HEK293 (cell line): ENCODE measurements around the gene PRMT1.
A peak's percentile ranks its signal among the peaks of the same experiment; 100 is the strongest.

Experiments
- FEZF1 ChIP-seq: fragments of 450-650 bp; formaldehyde crosslinking; IDR thresholded peaks from 2 replicates; pipeline ENCODE4 v1.5.1; 2016; ENCODE audit warnings: missing biosample characterization, missing genetic modification characterization
- KLF1 ChIP-seq: fragments of 450-650 bp; formaldehyde crosslinking; IDR thresholded peaks from 2 replicates; pipeline ENCODE4 v1.5.1; 2016; ENCODE audit warnings: missing biosample characterization, missing genetic modification characterization
- KLF8 ChIP-seq: fragments of 450-650 bp; formaldehyde crosslinking; IDR thresholded peaks from 2 replicates; pipeline ENCODE4 v1.5.1; 2016; ENCODE audit warnings: missing biosample characterization, missing genetic modification characterization
- PRDM6 ChIP-seq: fragments of 450-650 bp; formaldehyde crosslinking; IDR thresholded peaks from 2 replicates; pipeline ENCODE4 v1.5.1; 2017; ENCODE audit warnings: missing biosample characterization, missing genetic modification characterization
- REPIN1 ChIP-seq: fragments of 450-650 bp; formaldehyde crosslinking; IDR thresholded peaks from 2 replicates; pipeline ENCODE4 v1.5.1; 2017; ENCODE audit warnings: missing biosample characterization, missing genetic modification characterization, low read depth
- SALL2 ChIP-seq: fragments of 450-650 bp; formaldehyde crosslinking; IDR thresholded peaks from 2 replicates; pipeline ENCODE4 v1.5.0; 2017; ENCODE audit warnings: missing biosample characterization, mild to moderate bottlenecking, missing genetic modification characterization, borderline replicate concordance
- YY1 ChIP-seq: fragments of 450-650 bp; formaldehyde crosslinking; IDR thresholded peaks from 2 replicates; pipeline ENCODE4 v1.5.1; 2018; ENCODE audit warnings: missing biosample characterization, missing genetic modification characterization
- ZBTB48 ChIP-seq: fragments of 450-650 bp; formaldehyde crosslinking; IDR thresholded peaks from 2 replicates; pipeline ENCODE4 v1.5.1; 2016; ENCODE audit warnings: missing biosample characterization, missing genetic modification characterization
- ZNF146 ChIP-seq: fragments of 450-650 bp; formaldehyde crosslinking; IDR thresholded peaks from 2 replicates; pipeline ENCODE4 v1.5.1; 2016; ENCODE audit warnings: missing biosample characterization, missing genetic modification characterization
- ZNF155 ChIP-seq: fragments of 450-650 bp; formaldehyde crosslinking; IDR thresholded peaks from 2 replicates; pipeline ENCODE4 v1.5.1; 2016; ENCODE audit warnings: missing biosample characterization, missing genetic modification characterization
- ZNF169 ChIP-seq: fragments of 450-650 bp; formaldehyde crosslinking; IDR thresholded peaks from 2 replicates; pipeline ENCODE4 v1.5.1; 2016; ENCODE audit warnings: missing biosample characterization, missing genetic modification characterization
- ZNF2 ChIP-seq: fragments of 450-650 bp; formaldehyde crosslinking; IDR thresholded peaks from 2 replicates; pipeline ENCODE4 v1.5.1; 2016; ENCODE audit warnings: missing biosample characterization, missing genetic modification characterization
- ZNF223 ChIP-seq: fragments of 450-650 bp; formaldehyde crosslinking; IDR thresholded peaks from 2 replicates; pipeline ENCODE4 v1.5.1; 2016; ENCODE audit warnings: missing biosample characterization, missing genetic modification characterization
- ZNF24 ChIP-seq: fragments of 450-650 bp; formaldehyde crosslinking; IDR thresholded peaks from 2 replicates; pipeline ENCODE4 v1.5.1; 2016; ENCODE audit warnings: missing biosample characterization, missing genetic modification characterization
- ZNF280C ChIP-seq: fragments of 450-650 bp; formaldehyde crosslinking; IDR thresholded peaks from 2 replicates; pipeline ENCODE4 v1.5.1; 2016; ENCODE audit warnings: missing biosample characterization, missing genetic modification characterization
- ZNF280D ChIP-seq: fragments of 450-650 bp; formaldehyde crosslinking; IDR thresholded peaks from 2 replicates; pipeline ENCODE4 v1.5.1; 2016; ENCODE audit warnings: missing biosample characterization, missing genetic modification characterization
- ZNF48 ChIP-seq: fragments of 450-650 bp; formaldehyde crosslinking; IDR thresholded peaks from 2 replicates; pipeline ENCODE4 v1.5.1; 2016; ENCODE audit warnings: missing biosample characterization, missing genetic modification characterization
- ZNF521 ChIP-seq: fragments of 450-650 bp; formaldehyde crosslinking; IDR thresholded peaks from 2 replicates; pipeline ENCODE4 v1.5.1; 2017; ENCODE audit warnings: missing biosample characterization, mild to moderate bottlenecking, missing genetic modification characterization
- ZNF530 ChIP-seq: fragments of 450-650 bp; formaldehyde crosslinking; IDR thresholded peaks from 2 replicates; pipeline ENCODE4 v1.5.1; 2016; ENCODE audit warnings: low read depth, missing biosample characterization, missing genetic modification characterization
- ZNF561 ChIP-seq: fragments of 450-650 bp; IDR thresholded peaks from 2 replicates; pipeline ENCODE4 v1.5.1; 2018; ENCODE audit warnings: missing biosample characterization, missing genetic modification characterization, borderline replicate concordance
- ZNF580 ChIP-seq: fragments of 450-650 bp; formaldehyde crosslinking; IDR thresholded peaks from 2 replicates; pipeline ENCODE4 v1.5.1; 2016; ENCODE audit warnings: missing biosample characterization, missing genetic modification characterization
- ZNF623 ChIP-seq: fragments of 450-650 bp; formaldehyde crosslinking; IDR thresholded peaks from 2 replicates; pipeline ENCODE4 v1.5.1; 2016; ENCODE audit warnings: missing biosample characterization, missing genetic modification characterization
- ZNF629 ChIP-seq: fragments of 450-650 bp; formaldehyde crosslinking; IDR thresholded peaks from 2 replicates; pipeline ENCODE4 v1.5.1; 2017; ENCODE audit warnings: missing biosample characterization, missing genetic modification characterization
- ZNF660 ChIP-seq: fragments of 450-650 bp; IDR thresholded peaks from 2 replicates; pipeline ENCODE4 v1.5.1; 2018; ENCODE audit warnings: missing biosample characterization, mild to moderate bottlenecking, missing genetic modification characterization
- ZNF664 ChIP-seq: fragments of 450-650 bp; formaldehyde crosslinking; IDR thresholded peaks from 2 replicates; pipeline ENCODE4 v1.5.1; 2016; ENCODE audit warnings: missing biosample characterization, missing genetic modification characterization
- ZNF670 ChIP-seq: fragments of 450-650 bp; formaldehyde crosslinking; IDR thresholded peaks from 2 replicates; pipeline ENCODE4 v1.5.1; 2016; ENCODE audit warnings: missing biosample characterization, missing genetic modification characterization, low read depth
- ZNF776 ChIP-seq: fragments of 450-650 bp; formaldehyde crosslinking; IDR thresholded peaks from 2 replicates; pipeline ENCODE4 v1.5.0; 2017; ENCODE audit warnings: missing biosample characterization, missing genetic modification characterization, borderline replicate concordance
- ZNF785 ChIP-seq: fragments of 450-650 bp; formaldehyde crosslinking; IDR thresholded peaks from 2 replicates; pipeline ENCODE4 v1.5.1; 2016; ENCODE audit warnings: missing biosample characterization, missing genetic modification characterization
- ZSCAN23 ChIP-seq: fragments of 450-650 bp; formaldehyde crosslinking; IDR thresholded peaks from 2 replicates; pipeline ENCODE4 v1.5.1; 2016; ENCODE audit warnings: missing biosample characterization, missing genetic modification characterization
- TF ChIP-seq, protein P1 (sequence below): fragments of 450-650 bp; formaldehyde crosslinking; IDR thresholded peaks from 2 replicates; pipeline ENCODE4 v1.5.0; 2017; ENCODE audit warnings: missing biosample characterization, missing genetic modification characterization, borderline replicate concordance
- TF ChIP-seq, protein P2 (sequence below): fragments of 450-650 bp; formaldehyde crosslinking; IDR thresholded peaks from 2 replicates; pipeline ENCODE4; 2016; ENCODE audit warnings: missing biosample characterization, missing genetic modification characterization

Gene PRMT1

GRCh38 chr19:49676136-49676783, 811 bp upstream of the PRMT1 start (continued):
- TF ChIP-seq ZNF280C (tag by site-specific recombination) (no peak), ZNF223 (no peak), ZNF280D (0 out of 2 replicates have a peak, but pooled peaks have one; percentile 53), SALL2 (no peak), ZSCAN23 (tag by site-specific recombination) (no peak), FEZF1 (tag by site-specific recombination) (no peak), ZNF530 (no peak), ZNF660 (tag by site-specific recombination) (peak; percentile 90), ZNF521 (tag by site-specific recombination) (no peak), ZNF155 (tag by site-specific recombination) (no peak), REPIN1 (tag by site-specific recombination) (peak; percentile 60), PRDM6 (tag by site-specific recombination) (no peak), ZNF776 (tag by site-specific recombination) (no peak), ZNF2 (tag by site-specific recombination) (0 out of 2 replicates have a peak, but pooled peaks have one; percentile 23), ZNF785 (tag by site-specific recombination) (no peak), ZNF670 (tag by site-specific recombination) (no peak), ZNF664 (tag by site-specific recombination) (peak; percentile 95), ZBTB48 (tag by site-specific recombination) (no peak), ZNF623 (tag by site-specific recombination) (no peak), ZNF169 (tag by site-specific recombination) (no peak), ZNF629 (tag by site-specific recombination) (peak; percentile 65), ZNF24 (tag by site-specific recombination) (peak; percentile 71), YY1 (no peak), KLF1 (peak; percentile 29; the same call in 1 of the 2 replicates), ZNF48 (tag by site-specific recombination) (no peak), ZNF146 (tag by site-specific recombination) (no peak), ZNF561 (peak; percentile 56; the same call in 1 of the 2 replicates), ZNF580 (tag by site-specific recombination) (peak; percentile 86), KLF8 (tag by site-specific recombination) (peak; percentile 78)
- TF ChIP-seq, protein P1, sequence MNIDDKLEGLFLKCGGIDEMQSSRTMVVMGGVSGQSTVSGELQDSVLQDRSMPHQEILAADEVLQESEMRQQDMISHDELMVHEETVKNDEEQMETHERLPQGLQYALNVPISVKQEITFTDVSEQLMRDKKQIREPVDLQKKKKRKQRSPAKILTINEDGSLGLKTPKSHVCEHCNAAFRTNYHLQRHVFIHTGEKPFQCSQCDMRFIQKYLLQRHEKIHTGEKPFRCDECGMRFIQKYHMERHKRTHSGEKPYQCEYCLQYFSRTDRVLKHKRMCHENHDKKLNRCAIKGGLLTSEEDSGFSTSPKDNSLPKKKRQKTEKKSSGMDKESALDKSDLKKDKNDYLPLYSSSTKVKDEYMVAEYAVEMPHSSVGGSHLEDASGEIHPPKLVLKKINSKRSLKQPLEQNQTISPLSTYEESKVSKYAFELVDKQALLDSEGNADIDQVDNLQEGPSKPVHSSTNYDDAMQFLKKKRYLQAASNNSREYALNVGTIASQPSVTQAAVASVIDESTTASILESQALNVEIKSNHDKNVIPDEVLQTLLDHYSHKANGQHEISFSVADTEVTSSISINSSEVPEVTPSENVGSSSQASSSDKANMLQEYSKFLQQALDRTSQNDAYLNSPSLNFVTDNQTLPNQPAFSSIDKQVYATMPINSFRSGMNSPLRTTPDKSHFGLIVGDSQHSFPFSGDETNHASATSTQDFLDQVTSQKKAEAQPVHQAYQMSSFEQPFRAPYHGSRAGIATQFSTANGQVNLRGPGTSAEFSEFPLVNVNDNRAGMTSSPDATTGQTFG (tag by site-specific recombination) = no peak
- TF ChIP-seq, protein P2, sequence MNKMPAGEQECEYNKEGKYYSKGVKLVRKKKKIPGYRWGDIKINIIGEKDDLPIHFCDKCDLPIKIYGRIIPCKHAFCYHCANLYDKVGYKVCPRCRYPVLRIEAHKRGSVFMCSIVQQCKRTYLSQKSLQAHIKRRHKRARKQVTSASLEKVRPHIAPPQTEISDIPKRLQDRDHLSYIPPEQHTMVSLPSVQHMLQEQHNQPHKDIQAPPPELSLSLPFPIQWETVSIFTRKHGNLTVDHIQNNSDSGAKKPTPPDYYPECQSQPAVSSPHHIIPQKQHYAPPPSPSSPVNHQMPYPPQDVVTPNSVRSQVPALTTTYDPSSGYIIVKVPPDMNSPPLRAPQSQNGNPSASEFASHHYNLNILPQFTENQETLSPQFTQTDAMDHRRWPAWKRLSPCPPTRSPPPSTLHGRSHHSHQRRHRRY (tag by site-specific recombination) = no peak
